Activated T-cell treated with anti-CD3 and anti-CD28 coated beads, Interleukin-2, amount 50 U/mL, for 72 hours (primary cell): Measurements from ENCODE around the gene PYCR2. TPM values are rescaled to one million over a fixed set of nuclear protein-coding genes. Genes with fewer than 3 reads are reported as not detected.

Experiments used
- ATAC-seq, 2 donors: fragments of 150-1000 bp; cut with Tn5 transposase; replicated peaks in 1 of 2; 2 replicates each; pipeline ENCODE4 v1.10.0; 2021; ENCODE audit warnings: moderate library complexity in 2 of 2, mild to moderate bottlenecking in 1 of 2
- DNase-seq, 2 donors: peaks; one replicate each; pipeline ENCODE4 v3.0.0; 2021 to 2022; ENCODE audit warnings: mixed read lengths in 1 of 2
- H3K27ac Mint-ChIP-seq: one replicate; pipeline ENCODE4 v1.8.0; 2022; ENCODE audit warnings: mild to moderate bottlenecking, moderate library complexity, mixed read lengths
- H3K27me3 Mint-ChIP-seq: one replicate; pipeline ENCODE4 v1.8.0; 2022; ENCODE audit warnings: low read depth, mixed read lengths
- H3K36me3 Mint-ChIP-seq, 2 donors: one replicate each; pipeline ENCODE4 v1.8.0; 2022; ENCODE audit warnings: mixed read lengths in 2 of 2, mild to moderate bottlenecking in 1 of 2; ENCODE audit not compliant: insufficient read depth in 2 of 2
- H3K4me1 Mint-ChIP-seq: one replicate; pipeline ENCODE4 v1.8.0; 2022; ENCODE audit warnings: low read depth, mixed read lengths
- H3K4me3 Mint-ChIP-seq, 2 donors: one replicate each; pipeline ENCODE4 v1.8.0; 2022; ENCODE audit warnings: mild to moderate bottlenecking in 2 of 2, mixed read lengths in 2 of 2, moderate library complexity in 2 of 2
- H3K9me3 Mint-ChIP-seq, 2 donors: one replicate each; pipeline ENCODE4 v1.8.0; 2022; ENCODE audit warnings: mixed read lengths in 2 of 2
- total RNA-seq, 2 donors: library from RNA; stranded (reverse); gene quantifications; one replicate each; pipeline ENCODE4 v1.2.3, GENCODE V29; 2022

Gene PYCR2
- total RNA-seq, 2 donors from 2014 or later, result 144 to 152 TPM

GRCh38 chr1:225908013-225908640 lies 15.9 kb downstream of the PYCR2 start:
- Mint-ChIP-seq H3K4me3 (no peak overlapping the region), H3K27me3 (no peaks in the 10 kb centered on the region), H3K27ac (no peak overlapping the region), H3K36me3 (no peaks in the 10 kb centered on the region), H3K4me1 (peaks cover 23% of the 10 kb centered on the region), H3K9me3 (no peaks in the 10 kb centered on the region)
- DNase-seq (no peak), ATAC-seq (no peak)

GRCh38 chr1:225907341-225907740 lies 16.7 kb downstream of the PYCR2 start:
- Mint-ChIP-seq H3K4me1 (peaks cover 23% of the 10 kb centered on the region), H3K27me3 (no peaks in the 10 kb centered on the region), H3K27ac (no peak overlapping the region), H3K9me3 (no peaks in the 10 kb centered on the region), H3K4me3 (no peak overlapping the region), H3K36me3 (no peaks in the 10 kb centered on the region)
- no peak for DNase-seq
- no peak for ATAC-seq

GRCh38 chr1:225906467-225906866 lies 17.6 kb downstream of the PYCR2 start:
- no peak overlapping the region for H3K27ac Mint-ChIP-seq

GRCh38 chr1:225903623-225904022 lies 20.4 kb downstream of the PYCR2 start:
- no peak for ATAC-seq
- H3K27me3 Mint-ChIP-seq, result no peaks in the 10 kb centered on the region
- H3K4me1 Mint-ChIP-seq, result peaks cover 18% of the 10 kb centered on the region
- H3K36me3 Mint-ChIP-seq, result peaks cover 0 to 2% of the 10 kb centered on the region in 2 donors
- DNase-seq, result no peak
- H3K27ac Mint-ChIP-seq, result no peak overlapping the region
- no peak overlapping the region for H3K4me3 Mint-ChIP-seq
- H3K9me3 Mint-ChIP-seq, result no peaks in the 10 kb centered on the region

More at GRCh38 chr1:225906467-225906866, 17.6 kb downstream of the PYCR2 start:
- Mint-ChIP-seq H3K36me3 (no peaks in the 10 kb centered on the region), H3K4me3 (no peak overlapping the region), H3K9me3 (no peaks in the 10 kb centered on the region), H3K4me1 (peaks cover 23% of the 10 kb centered on the region), H3K27me3 (no peaks in the 10 kb centered on the region)
- ATAC-seq, result no peak
- DNase-seq, result no peak

- Mint-ChIP-seq H3K9me3 (no peaks in the 10 kb centered on the region), H3K4me3 (peak overlapping the region in 1 of 2 donors; percentile 10), H3K27me3 (no peaks in the 10 kb centered on the region), H3K27ac (peak overlapping the region; percentile 55), H3K36me3 (peaks cover 0 to 2% of the 10 kb centered on the region in 2 donors), H3K4me1 (peaks cover 47% of the 10 kb centered on the region)
- DNase-seq (no peak), ATAC-seq (no peak)
Measured at GRCh38 chr1:225899044-225899925, 24.8 kb downstream of the PYCR2 start.

GRCh38 chr1:225897595-225898514 lies 26.2 kb downstream of the PYCR2 start:
- DNase-seq (peak in 1 of 2 donors; percentile 21), ATAC-seq (no peak)
- Mint-ChIP-seq H3K27ac (peak overlapping the region; percentile 79), H3K4me3 (peak overlapping the region; percentile 81 to 85), H3K36me3 (peaks cover 0 to 2% of the 10 kb centered on the region in 2 donors), H3K4me1 (peaks cover 53% of the 10 kb centered on the region), H3K27me3 (no peaks in the 10 kb centered on the region), H3K9me3 (no peaks in the 10 kb centered on the region)

GRCh38 chr1:225896937-225897549 lies 27.0 kb downstream of the PYCR2 start:
- DNase-seq (peak; percentile 77 to 79), ATAC-seq (peak; percentile 99 to 100)
- Mint-ChIP-seq H3K4me1 (peaks cover 53% of the 10 kb centered on the region), H3K27me3 (no peaks in the 10 kb centered on the region), H3K9me3 (no peaks in the 10 kb centered on the region), H3K27ac (peak overlapping the region; percentile 79), H3K4me3 (peak overlapping the region; percentile 81 to 85), H3K36me3 (peaks cover 0 to 2% of the 10 kb centered on the region in 2 donors)

GRCh38 chr1:225896494-225896893 lies 27.6 kb downstream of the PYCR2 start:
- DNase-seq (no peak), ATAC-seq (no peak)
- Mint-ChIP-seq H3K9me3 (no peaks in the 10 kb centered on the region), H3K4me1 (peaks cover 53% of the 10 kb centered on the region), H3K27ac (peak overlapping the region; percentile 79), H3K4me3 (peak overlapping the region; percentile 81 to 85), H3K27me3 (no peaks in the 10 kb centered on the region), H3K36me3 (peaks cover 0 to 2% of the 10 kb centered on the region in 2 donors)

GRCh38 chr1:225892307-225892706 lies 31.7 kb downstream of the PYCR2 start:
- no peak for ATAC-seq
- no peak overlapping the region for H3K4me3 Mint-ChIP-seq
- H3K27ac Mint-ChIP-seq, result no peak overlapping the region
- H3K4me1 Mint-ChIP-seq, result peaks cover 29% of the 10 kb centered on the region
- DNase-seq, result no peak
- H3K27me3 Mint-ChIP-seq, result no peaks in the 10 kb centered on the region
- no peaks in the 10 kb centered on the region for H3K9me3 Mint-ChIP-seq
- no peaks in the 10 kb centered on the region for H3K36me3 Mint-ChIP-seq

- ATAC-seq (no peak), DNase-seq (no peak)
- Mint-ChIP-seq H3K27ac (no peak overlapping the region), H3K4me3 (no peak overlapping the region), H3K36me3 (no peaks in the 10 kb centered on the region), H3K27me3 (no peaks in the 10 kb centered on the region), H3K9me3 (no peaks in the 10 kb centered on the region), H3K4me1 (peaks cover 20% of the 10 kb centered on the region)
Measured at GRCh38 chr1:225891229-225891972, 32.6 kb downstream of the PYCR2 start.

GRCh38 chr1:225890346-225891228 lies 33.5 kb downstream of the PYCR2 start:
- H3K36me3 Mint-ChIP-seq, result no peaks in the 10 kb centered on the region
- no peak overlapping the region for H3K4me3 Mint-ChIP-seq
- no peaks in the 10 kb centered on the region for H3K27me3 Mint-ChIP-seq
- ATAC-seq, result no peak
- no peak overlapping the region for H3K27ac Mint-ChIP-seq
- peaks cover 13% of the 10 kb centered on the region for H3K4me1 Mint-ChIP-seq
- no peaks in the 10 kb centered on the region for H3K9me3 Mint-ChIP-seq
- DNase-seq, result no peak
